Measurements from ENCODE around the gene LGALS3.
A peak's percentile ranks its signal among the peaks of the same experiment; 100 is the strongest.

Gene LGALS3

DNA sequence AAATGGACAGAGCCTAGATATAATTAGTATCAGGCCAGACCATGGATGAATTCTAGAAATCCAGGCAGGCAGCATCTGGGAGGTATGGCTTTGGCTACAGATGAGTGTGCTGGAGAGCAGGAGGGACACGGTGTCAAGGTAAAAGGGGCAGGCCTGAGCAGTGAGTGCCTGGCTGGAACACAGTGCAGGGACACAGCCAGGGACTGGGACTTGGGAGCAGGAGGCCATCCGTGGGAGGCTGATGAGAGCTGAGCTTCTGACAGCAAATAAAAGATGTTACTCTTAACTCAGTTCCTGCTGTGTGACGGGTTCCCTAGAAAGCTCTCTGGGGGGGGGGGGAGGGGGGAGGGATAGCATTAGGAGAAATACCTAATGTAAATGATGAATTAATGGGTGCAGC is 13.6 kb upstream of the LGALS3 start:
- no peak for DNase-seq

DNA sequence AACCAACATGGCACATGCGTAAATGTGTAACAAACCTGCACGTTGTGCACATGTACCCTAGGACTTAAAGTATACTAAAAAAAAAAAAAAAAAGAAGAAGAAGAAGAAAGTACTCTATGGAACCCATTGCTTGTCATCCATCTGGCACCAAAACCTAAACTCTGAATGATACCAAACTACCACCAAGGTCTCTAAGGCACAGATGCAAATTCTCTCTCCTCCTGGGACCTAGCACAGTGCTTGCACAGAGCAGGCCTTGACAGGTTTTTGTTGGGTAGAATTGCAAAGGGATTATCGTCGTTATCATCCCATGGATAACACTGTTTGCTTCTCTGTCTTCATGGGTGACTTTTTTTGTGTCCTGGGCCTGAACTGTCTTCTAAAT is 13.2 kb upstream of the LGALS3 start:
- no peak for DNase-seq

DNA sequence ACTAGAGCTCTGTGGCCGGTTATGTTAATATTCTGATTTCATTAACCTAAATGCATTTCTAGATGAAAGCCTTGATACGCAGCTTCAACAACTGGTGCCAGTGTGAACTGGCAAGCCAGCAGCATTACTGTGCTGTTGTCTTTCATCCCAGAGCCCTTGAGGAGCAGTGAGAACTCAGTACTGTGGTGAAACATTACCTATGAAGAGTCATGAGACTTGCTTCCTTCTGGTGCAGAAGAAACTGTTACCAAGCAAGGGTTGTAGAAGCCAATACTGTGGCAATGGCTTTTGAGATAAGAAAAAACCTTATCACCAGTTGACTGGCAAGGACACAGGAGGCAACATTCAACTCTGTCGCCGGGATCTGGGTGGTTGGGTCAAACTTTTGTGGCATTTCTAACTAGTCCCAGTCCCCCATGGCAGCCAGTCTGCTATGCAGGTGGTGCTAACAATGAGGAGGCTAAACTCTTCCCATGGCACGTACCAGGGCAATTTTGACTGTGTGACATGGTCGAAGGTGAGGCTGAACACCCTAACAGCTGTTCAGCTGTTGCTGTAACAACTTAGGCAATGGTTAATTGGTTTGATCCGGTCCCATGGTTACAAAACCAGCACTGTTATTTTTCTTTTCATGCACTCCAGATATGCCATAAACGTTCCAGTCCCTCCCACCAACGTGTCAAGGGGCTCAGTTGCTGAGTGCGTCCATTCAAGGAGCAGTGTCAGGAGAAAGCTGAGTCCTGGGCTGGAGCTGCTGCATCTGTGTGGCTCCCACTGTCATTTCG is 12.6 kb upstream of the LGALS3 start:
- no peak for DNase-seq

DNA sequence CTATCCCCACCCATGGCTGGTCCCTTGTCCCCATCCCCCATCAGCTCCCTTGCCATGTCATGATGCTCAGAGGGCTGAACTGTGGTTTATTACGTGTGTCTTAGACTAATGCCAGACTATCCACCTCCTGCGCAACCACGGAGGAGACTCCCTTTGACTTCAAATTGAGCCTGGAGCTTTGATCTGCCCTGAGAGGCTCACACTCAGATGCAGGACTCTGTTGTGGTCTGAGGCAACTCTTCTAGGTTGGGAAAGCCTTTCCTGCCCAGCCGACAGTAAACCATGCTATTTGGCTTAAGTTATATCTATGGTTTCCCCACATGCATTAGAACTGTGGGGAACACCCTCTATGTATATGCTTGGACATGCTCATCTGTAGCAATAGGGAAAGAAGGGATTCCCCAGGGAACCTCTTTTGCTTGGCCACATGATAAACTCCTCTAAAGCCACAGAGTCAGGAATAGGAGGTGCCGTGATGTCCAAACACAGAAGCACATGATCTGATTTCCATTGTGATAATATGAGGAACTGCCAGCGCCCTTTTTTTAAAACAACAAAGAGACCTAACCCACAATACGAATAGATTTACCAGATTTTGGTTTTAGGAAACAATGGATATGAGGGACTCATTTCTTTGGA is 11.1 kb upstream of the LGALS3 start:
- no peak for DNase-seq

DNA sequence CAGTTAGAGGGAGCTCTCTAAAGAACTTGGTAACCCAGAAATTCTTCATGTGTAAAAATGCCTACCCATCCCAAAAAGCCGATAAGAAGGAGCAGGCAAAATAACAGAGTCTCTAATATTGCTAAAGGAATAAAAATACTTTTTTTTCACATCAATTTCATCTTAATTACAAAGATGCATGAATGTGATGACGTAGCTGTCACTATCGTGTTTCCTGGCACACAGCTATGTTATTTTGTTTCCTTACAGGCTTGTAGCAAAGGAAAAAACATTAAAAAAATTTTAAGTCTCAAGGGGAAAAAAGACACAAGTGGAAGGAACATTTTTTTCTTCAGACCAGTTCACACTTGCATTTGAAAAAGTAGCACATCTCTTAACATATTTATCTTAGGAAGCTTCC is 10.3 kb upstream of the LGALS3 start:
- no peak for DNase-seq

DNA sequence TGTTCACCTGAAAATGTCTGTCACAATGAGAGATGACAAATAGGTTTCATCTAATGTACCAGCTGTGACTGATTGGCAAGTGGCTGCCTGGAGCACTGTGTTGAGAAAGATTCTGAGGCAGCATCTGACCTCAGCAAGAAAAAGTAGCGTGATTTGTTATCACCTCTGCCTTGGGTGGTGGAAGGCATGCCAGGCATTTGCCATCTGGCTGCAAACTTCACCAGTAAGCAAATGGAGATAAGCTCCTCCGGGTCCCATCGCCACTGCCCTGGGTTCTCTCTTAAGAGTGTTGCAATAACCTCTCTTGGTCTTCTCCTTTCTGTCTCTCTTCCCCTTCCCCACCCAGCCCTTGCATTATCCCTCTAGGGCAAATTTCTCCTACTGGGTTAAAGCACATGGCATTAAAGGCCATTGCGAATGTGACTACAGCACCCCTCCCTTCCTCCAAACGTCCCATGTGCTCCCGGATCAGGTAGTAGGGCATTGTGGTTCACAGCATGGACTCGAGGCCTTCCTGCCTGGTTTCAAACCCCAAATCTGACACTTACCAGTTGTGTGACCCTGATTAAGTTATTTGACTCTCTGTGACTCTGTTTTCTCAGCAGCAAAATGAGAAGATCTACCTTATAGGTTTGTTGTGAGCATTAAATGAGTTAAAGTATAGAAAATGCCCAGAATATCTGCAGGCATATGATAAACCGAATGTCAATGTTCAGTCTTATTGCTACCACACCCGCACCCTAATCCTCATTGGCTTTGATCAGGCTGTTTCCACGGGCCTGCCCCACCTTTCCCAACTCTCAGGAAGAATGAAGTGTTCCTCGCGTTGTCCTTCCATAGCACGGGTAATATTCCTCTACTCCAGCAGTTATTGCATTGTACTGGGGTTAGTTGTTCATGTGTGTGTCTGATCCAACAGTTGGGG is 8.2 kb upstream of the LGALS3 start:
- no peak for DNase-seq

DNA sequence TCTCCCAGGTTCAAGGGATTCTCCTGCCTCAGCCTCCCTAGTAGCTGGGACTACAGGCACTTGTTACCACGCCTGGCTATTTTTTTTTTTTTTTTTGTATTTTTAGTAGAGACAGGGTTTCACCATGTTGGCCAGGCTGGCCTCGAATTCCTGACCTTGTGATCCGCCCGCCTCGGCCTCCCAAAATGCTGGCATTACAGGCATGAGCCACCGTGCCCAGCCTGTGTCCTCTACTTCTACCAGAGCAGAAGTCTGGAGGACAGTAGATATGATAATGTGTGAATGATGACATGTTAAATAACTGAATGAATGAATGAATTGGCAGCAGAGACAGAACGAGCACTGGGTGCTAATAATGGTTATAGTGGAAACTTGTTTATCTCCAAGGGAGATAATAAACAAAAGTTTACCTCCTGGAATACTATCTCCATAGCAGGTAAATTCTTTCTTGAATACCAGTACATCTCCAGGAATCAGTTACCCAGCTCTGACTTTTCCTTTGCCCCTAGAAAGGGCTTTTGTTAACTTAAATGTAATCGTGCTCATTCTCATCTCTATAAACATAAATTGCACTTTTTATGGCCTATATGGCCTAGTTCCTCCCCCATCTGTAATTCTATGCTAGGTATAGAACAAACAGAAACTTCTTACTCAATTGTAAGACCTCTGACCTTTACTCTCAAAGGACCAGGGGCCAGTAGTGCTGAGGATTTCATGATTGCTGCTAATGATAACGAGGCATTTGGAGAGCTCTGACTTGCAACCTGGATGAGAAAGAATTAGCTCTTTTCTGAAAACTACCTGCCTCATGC is 7.2 kb upstream of the LGALS3 start:
- no peak for DNase-seq

DNA sequence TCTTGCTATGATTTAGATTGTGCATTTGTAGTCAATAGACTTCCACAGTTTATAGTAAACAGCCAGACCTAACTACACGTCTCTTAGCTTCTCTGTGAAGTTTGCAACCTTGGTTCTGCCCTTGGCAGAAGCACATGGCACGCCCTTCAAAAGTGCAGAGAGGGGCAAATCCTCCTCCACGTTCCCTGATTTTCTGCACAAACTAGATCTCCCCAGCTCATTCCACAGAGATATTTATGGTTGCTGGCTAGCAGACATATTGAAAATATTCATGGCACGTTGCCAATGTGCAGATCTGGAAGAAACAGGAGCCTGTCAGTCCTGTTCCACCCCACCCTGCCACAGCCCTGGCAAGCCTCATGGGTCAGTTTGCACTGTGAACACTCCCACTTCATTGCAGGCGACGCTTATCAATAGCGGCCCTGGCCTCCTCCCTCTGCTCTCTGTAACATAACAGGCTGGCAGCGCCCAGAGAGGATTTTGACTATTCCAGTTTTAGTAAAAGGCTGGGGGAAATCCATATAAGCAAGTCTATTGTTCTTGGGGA is 6.5 kb upstream of the LGALS3 start:
- DNase-seq: no peak

DNA sequence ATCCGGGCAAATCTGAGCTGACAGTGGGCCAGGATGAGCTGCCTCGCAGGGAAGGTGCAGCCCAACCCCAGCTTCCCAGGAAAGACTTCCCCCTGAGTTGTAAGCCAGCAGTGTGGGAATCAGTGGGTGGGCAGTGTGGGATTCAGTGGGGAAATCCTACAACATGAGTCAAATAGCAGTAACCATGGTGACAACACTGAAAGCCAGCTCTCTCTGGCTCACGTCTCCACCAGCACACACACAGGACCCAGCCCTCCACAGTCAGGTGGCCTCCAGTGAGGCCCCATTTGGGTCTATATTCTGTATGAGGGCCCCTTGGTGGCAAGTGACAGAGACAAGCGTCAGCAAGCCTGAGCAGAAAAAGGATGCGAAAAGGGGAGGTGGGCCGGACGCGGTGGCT is 6.0 kb upstream of the LGALS3 start:
- DNase-seq: no peak

DNA sequence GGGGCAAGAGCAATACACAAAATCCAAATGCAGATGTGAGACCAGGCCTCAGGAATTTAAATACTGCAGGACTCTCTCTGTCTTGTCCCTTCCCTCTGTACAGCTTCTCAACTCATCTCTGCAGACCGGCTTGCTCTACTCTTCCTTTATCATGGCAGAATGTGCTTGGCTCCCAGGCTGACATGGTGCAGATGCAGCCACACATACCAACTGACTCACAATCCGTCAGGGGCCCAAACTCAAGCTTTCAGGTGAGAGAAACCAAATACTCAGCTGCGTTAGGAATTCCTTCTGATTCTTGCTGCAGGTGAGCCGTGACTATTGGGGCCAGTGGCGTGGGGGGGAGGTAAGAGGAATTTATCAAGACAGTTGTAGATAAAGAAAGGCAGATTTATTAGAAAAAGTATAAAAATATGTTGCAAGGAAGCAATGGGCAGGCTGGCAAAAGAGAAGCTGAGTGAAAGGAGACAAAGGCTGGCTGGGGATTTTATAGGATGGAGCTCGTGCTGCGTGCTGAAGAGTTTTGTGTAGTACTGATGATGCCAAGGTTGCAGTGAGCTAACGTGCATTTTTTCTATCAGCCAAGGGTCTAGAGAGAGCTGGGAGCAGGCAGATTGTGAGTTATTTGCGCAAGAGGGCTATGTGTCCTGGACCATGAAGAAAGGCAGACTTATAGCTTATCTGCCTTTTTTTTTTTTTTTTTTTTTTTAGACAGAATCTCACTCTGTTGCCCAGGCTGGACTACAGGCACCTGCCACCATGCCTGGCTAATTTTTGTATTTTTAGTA is 5.0 kb upstream of the LGALS3 start:
- DNase-seq: no peak

DNA sequence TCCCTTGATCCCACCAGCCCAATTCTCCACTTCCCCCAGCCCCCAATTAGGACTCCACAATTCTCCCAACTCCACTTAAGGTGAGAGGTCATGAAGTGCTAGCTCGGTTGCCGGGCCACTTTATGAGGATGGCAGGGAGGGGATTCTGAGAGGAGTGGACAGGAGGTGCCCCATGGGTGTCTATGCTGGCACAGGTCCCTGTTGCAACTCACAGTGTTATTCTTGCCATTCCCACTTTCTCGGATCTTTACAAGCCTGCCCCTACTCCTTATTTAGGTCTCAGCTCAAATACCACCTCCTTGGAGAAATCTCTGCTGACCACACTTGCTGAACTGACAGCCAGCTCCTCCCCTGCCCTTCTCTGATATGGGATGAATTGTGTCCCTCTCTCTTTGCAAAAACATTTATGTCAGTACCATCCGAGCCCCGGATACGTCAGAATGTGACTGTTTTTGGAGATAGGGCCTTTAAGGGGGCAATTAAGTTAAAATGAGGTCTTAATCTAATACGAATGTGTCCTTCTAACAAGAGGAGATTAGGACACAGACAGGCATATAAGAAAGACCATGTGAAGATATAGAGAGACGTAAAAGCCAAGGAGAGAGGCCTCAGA is 4.2 kb upstream of the LGALS3 start:
- no peak for DNase-seq

DNA sequence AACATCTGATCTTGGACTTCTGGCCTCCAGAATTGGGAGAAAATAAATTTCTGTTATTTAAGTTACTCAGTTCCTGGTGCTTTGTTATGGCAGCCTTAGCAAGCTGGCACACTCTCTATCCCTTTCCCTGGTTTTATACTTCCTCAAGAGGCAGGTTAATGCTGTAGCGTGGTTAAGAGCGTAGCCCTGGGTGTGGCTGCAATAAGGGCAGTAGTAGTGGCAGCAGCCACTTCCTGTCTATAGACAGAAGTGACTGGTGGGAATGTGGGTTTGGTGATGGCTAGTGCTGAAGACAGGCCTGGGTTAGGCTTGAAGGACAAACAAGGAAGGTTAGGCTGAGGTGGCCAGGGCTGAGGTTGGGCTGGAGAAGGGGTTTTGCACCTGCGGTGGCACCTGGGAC is 3.6 kb upstream of the LGALS3 start:
- DNase-seq: peak; percentile 27

DNA sequence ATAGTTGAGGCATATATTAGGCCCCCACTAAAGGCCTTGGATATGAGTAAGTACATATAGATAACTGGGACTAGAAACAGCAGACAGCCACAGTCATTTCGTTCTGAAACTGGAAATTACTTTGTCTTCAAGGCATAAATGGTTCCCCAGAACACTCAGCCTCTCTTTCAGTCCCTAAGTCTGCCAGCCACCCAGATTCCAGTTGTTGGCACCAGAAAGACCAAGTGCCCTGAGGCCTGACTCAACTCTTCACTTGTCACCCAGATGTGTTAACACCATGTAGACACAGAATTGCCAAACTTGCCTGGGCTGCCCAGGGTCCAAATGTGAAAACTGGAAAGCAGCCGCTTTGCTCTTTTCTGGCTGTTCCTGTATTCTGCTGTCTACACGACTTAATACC is 3.0 kb upstream of the LGALS3 start:
- no peak for DNase-seq

DNA sequence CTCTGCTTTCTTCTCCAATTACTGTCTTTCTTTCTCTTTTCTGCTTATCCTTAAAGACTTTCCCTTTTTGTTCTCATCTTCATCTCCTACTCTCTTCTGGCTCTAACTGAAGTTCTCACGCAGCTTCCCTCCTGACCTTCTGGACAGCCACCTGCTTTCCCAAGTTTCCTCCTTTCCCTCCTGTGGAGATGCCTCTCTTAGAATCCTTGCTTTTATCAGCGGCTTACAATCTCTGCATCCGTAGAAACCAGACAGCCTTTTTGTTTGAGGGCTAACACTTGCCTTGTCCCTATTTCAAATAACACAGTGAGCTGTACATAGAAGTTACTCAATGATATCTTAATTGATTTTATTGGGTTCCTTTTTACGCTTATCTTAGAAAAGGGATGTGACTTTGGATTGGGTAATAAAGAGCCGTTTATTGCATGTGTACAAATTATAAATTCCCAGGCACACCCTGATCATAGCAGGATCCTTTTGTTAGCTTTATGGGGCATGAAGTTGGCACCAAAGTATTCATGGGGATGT is 2.1 kb upstream of the LGALS3 start:
- no peak for DNase-seq

DNA sequence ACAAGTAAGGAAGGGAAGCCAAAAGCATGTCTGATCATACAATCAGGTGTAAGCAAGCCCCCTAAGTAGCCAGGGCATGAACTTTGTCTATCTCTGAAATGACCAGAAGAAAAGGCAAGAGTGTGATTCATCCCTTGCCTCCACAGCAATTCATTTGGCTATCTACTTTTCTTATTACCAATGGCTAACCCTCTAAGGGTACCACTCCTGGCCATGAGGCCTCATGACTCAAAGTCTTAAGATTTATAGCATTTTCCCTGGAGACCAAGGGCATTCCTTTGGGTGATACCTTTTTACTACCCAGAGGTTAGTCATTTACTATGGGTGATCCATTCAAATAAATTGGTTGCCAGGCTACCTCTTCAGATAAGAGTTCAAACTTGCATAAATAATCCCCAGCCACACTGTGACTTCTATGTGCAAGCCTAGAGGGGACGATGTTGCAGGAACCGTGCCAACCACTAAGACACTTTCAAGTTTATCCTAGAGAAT is 1.5 kb upstream of the LGALS3 start:
- DNase-seq: no peak

DNA sequence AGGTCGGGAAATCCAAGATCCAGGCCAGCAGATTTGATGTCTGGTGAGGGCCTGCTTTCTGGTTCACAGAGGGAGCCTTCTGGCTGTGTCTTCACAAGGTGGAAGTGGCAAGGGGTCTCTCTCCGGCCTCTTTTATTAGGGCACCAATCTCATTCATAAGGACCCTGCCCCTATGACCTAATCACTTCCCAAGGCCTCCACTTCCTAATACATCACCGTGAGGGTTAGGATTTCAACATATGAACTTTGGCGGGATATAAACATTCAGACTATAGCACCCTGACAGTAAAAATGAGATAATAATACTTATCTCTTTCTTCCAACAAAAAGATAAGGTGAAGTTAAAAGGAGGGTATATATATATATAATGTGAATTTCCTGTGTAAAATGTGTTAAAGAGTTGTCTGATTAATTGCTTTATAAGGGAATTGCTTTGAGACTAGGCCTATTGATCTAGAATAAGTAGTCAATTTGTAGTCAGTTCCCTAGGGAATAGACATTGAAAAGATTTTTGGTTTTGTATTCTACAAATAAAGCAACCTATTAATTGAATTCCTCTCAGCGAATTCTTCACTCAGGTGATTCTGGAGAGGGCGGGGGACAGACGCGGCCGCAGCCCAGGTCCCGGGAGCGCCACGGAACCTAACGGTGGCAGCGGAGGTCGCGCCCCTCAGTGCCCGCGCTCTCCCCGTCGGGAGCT is 516 bp upstream of the LGALS3 start:
- DNase-seq: no peak

DNA sequence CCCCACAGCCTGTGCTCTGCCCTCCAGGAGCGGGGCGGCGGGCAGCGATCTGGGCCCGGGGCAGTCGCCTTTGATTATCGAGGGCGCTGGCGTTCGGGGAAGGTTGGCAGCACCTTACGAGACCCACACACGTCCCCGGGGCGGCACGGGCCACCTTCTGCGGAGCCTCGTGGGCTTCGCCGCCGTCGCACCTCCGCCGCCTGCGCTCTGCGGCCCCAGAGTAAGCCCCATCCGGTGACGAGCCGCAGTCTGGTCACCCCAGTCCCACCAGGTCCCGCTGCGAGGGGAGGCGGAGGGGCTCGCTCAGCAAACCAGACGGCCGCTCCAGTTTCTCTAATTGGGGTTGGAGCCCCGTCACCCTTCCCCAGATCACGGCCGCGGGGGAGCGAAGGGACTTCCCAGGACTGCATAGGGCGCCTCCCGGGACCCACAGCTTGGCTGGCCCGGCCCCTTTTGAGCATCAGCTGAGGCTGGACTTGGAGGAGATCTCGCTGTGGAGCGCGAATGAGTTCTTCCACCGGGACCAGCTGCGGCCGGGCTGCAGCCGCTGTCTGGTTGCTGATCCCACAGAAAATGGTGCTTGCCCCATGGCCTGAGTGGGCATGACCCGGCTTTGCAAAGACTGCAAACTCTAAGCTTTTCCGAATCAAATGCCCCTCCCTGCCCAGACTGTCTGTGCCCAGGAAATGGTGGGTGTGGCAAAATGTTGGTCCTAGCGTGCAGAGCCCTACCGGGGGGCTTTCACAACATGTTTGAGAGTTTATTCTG is 560 bp downstream of the LGALS3 start:
- no peak for DNase-seq

DNA sequence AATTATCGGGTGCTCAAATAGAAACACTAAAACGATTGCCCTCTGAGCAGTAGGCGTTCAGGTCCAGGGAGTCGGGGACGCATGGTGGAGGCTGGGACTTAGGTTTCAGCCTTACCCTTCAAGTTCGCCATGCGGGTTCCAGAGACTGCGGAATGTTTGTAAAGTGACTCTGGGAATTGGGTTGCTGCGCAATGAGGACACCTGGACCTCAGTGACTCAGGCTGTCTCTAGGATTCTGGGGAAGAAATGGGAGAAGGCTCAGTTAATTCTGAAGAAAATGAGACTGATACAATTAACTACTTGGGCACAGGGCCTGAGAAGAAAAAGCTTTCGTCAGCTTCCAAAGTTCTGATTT is 1.1 kb downstream of the LGALS3 start:
- no peak for DNase-seq

DNA sequence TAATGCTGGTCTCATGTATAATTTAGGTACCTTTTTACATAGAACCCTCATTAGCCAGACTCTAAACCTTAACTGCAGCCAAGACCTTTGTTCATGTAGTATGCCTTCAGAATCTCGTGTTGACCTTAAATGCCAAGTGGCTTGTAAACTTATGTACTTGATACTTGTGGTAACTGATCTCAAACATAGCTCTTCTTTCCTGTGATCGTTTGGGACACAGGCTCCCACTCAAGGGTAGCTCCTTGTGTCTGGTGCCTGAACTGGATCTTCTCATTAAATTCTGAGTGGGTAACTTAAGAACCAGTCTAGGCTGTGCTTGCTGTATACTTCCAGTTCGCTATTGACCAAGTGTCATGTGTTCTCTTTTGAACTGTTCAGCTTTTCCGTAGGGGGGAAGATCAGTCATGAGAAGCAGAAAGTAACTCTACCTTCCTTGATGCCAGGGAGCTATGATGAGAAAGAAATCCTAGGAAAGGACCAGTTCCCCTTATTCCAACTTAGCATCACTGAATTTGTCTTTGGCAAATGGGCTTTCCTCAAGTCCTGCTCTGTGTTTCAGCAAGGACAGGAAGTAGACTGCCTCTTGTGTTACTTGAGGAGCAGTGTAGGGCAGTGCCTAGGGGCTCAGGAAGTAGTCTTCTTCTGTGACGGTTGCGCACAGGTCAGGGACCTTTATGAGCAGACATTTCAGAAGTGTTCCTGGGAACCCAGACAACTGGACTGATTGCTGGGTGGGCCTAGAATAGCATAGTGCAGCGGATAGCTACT is 2.5 kb downstream of the LGALS3 start:
- peak; percentile 23 for DNase-seq

Data from NCI-H187 treated with DMSO at 0.1 percent for 48 hours (cell line).